Measurements from ENCODE around the gene PLCB2.

- TF ChIP-seq CTCF (IDR thresholded peaks at IDR 0.05): no peak
- no peak for TF ChIP-seq EZH2 (IDR thresholded peaks at IDR 0.05)
- TF ChIP-seq EZH2phosphoT487 (IDR thresholded peaks at IDR 0.05): no peak
These were observed 9.8 kb upstream of the PLCB2 start for GRCh38 chr15:40317580-40317979.

Measured in neural progenitor cell (in vitro differentiated cells).